ENCODE results near the gene GATA5.

GATA5 gene

GRCh38 chr20:62517168-62517567, 41.4 kb upstream of the GATA5 start:
- H3K36me3 ChIP-seq (ENCODE audit: control insufficient read depth in 1 of 2, insufficient read depth in 2 of 2, low read depth in 1 of 2, low read length in 2 of 2): no peaks in the 10 kb centered on the region
- no peak for DNase-seq
- WGBS: 83% methylated on average over 18 of the region's 18 CpGs

GRCh38 chr20:62516338-62516737, 40.5 kb upstream of the GATA5 start:
- Histone ChIP-seq H3K27me3 (ENCODE audit: control insufficient read depth in 1 of 2, insufficient read depth in 1 of 2, low read length in 2 of 2) (peaks cover 18 to 77% of the 10 kb centered on the region in 2 experiments), H3K79me1 (replicated peaks; ENCODE audit: low read length, poor library complexity, severe bottlenecking) (no peaks in the 10 kb centered on the region), H3K36me3 (ENCODE audit: control insufficient read depth in 1 of 2, insufficient read depth in 2 of 2, low read depth in 1 of 2, low read length in 2 of 2) (no peaks in the 10 kb centered on the region), H2AFZ (ENCODE audit: low read depth, low read length) (no peak overlapping the region), H4K91ac (ENCODE audit: low read length) (no peak overlapping the region), H2AK5ac (ENCODE audit: low read length, severe bottlenecking) (no peak overlapping the region), H2BK5ac (ENCODE audit: low read depth, low read length, poor library complexity, severe bottlenecking) (no peak overlapping the region), H3K4ac (ENCODE audit: low read depth in 1 of 2, low read length in 2 of 2) (no peak overlapping the region), H4K8ac (ENCODE audit: low read length) (no peak overlapping the region), H3K27ac (ENCODE audit: low read length, poor library complexity, severe bottlenecking) (no peak overlapping the region), H3K4me3 (ENCODE audit: insufficient read depth in 1 of 2, low read depth in 1 of 2, low read length in 2 of 2) (no peak overlapping the region), H3K4me1 (ENCODE audit: control insufficient read depth, insufficient read depth, low read depth, low read length) (peaks cover 2% of the 10 kb centered on the region), H2BK15ac (ENCODE audit: low read depth, poor library complexity, severe bottlenecking) (no peak overlapping the region), H3K14ac (ENCODE audit: low read length in 2 of 2) (no peak overlapping the region), H3K18ac (ENCODE audit: low read depth in 1 of 2, low read length in 2 of 2) (no peak overlapping the region), H3K9ac (ENCODE audit: low read length) (no peak overlapping the region), H3K4me2 (ENCODE audit: low read length, poor library complexity, severe bottlenecking) (no peak overlapping the region), H3K9me3 (ENCODE audit: control insufficient read depth, low read length) (no peaks in the 10 kb centered on the region), H2BK120ac (ENCODE audit: low read depth, low read length) (no peak overlapping the region), H3K23ac (ENCODE audit: low read length in 2 of 2) (no peak overlapping the region), H2BK12ac (ENCODE audit: low read length in 2 of 2) (no peak overlapping the region)
- 74% methylated on average over 13 of the region's 13 CpGs for WGBS
- no peak for DNase-seq

More at GRCh38 chr20:62517168-62517567, 41.4 kb upstream of the GATA5 start:
- no peak overlapping the region for H2BK120ac ChIP-seq (ENCODE audit: low read depth, low read length)
- H3K4me1 ChIP-seq (ENCODE audit: control insufficient read depth, insufficient read depth, low read depth, low read length): peaks cover 2% of the 10 kb centered on the region
- no peak overlapping the region for H3K18ac ChIP-seq (ENCODE audit: low read depth in 1 of 2, low read length in 2 of 2)
- no peak overlapping the region for H3K4ac ChIP-seq (ENCODE audit: low read depth in 1 of 2, low read length in 2 of 2)
- no peak overlapping the region for H2BK12ac ChIP-seq (ENCODE audit: low read length in 2 of 2)
- H2AK5ac ChIP-seq (ENCODE audit: low read length, severe bottlenecking): no peak overlapping the region
- no peak overlapping the region for H4K8ac ChIP-seq (ENCODE audit: low read length)
- H3K79me1 ChIP-seq (replicated peaks; ENCODE audit: low read length, poor library complexity, severe bottlenecking): no peaks in the 10 kb centered on the region
- H3K27ac ChIP-seq (ENCODE audit: low read length, poor library complexity, severe bottlenecking): no peak overlapping the region
- H3K4me2 ChIP-seq (ENCODE audit: low read length, poor library complexity, severe bottlenecking): no peak overlapping the region
- peaks cover 18 to 74% of the 10 kb centered on the region in 2 experiments for H3K27me3 ChIP-seq (ENCODE audit: control insufficient read depth in 1 of 2, insufficient read depth in 1 of 2, low read length in 2 of 2)
- H2AFZ ChIP-seq (ENCODE audit: low read depth, low read length): no peak overlapping the region
- no peak overlapping the region for H3K23ac ChIP-seq (ENCODE audit: low read length in 2 of 2)
- H3K4me3 ChIP-seq (ENCODE audit: insufficient read depth in 1 of 2, low read depth in 1 of 2, low read length in 2 of 2): no peak overlapping the region
- H3K14ac ChIP-seq (ENCODE audit: low read length in 2 of 2): no peak overlapping the region
- no peak overlapping the region for H3K9ac ChIP-seq (ENCODE audit: low read length)
- no peak overlapping the region for H2BK15ac ChIP-seq (ENCODE audit: low read depth, poor library complexity, severe bottlenecking)
- no peak overlapping the region for H2BK5ac ChIP-seq (ENCODE audit: low read depth, low read length, poor library complexity, severe bottlenecking)
- no peak overlapping the region for H4K91ac ChIP-seq (ENCODE audit: low read length)
- H3K9me3 ChIP-seq (ENCODE audit: control insufficient read depth, low read length): no peaks in the 10 kb centered on the region

GRCh38 chr20:62515826-62516225, 40.0 kb upstream of the GATA5 start:
- DNase-seq: no peak
- H2BK15ac ChIP-seq (ENCODE audit: low read depth, poor library complexity, severe bottlenecking): no peak overlapping the region
- no peak overlapping the region for H3K4me3 ChIP-seq (ENCODE audit: insufficient read depth in 1 of 2, low read depth in 1 of 2, low read length in 2 of 2)
- H3K9me3 ChIP-seq (ENCODE audit: control insufficient read depth, low read length): no peaks in the 10 kb centered on the region
- H3K27ac ChIP-seq (ENCODE audit: low read length, poor library complexity, severe bottlenecking): no peak overlapping the region
- H3K79me1 ChIP-seq (replicated peaks; ENCODE audit: low read length, poor library complexity, severe bottlenecking): no peaks in the 10 kb centered on the region
- whole genome bisulfite sequencing: 88% methylated on average over 12 of the region's 12 CpGs
- no peak overlapping the region for H2AFZ ChIP-seq (ENCODE audit: low read depth, low read length)
- no peak overlapping the region for H3K14ac ChIP-seq (ENCODE audit: low read length in 2 of 2)
- H3K27me3 ChIP-seq (ENCODE audit: control insufficient read depth in 1 of 2, insufficient read depth in 1 of 2, low read length in 2 of 2): peaks cover 18 to 78% of the 10 kb centered on the region in 2 experiments
- no peak overlapping the region for H4K8ac ChIP-seq (ENCODE audit: low read length)
- H3K4me2 ChIP-seq (ENCODE audit: low read length, poor library complexity, severe bottlenecking): no peak overlapping the region
- H2AK5ac ChIP-seq (ENCODE audit: low read length, severe bottlenecking): no peak overlapping the region
- H3K18ac ChIP-seq (ENCODE audit: low read depth in 1 of 2, low read length in 2 of 2): no peak overlapping the region
- no peak overlapping the region for H3K9ac ChIP-seq (ENCODE audit: low read length)
- H3K4ac ChIP-seq (ENCODE audit: low read depth in 1 of 2, low read length in 2 of 2): no peak overlapping the region
- no peak overlapping the region for H3K23ac ChIP-seq (ENCODE audit: low read length in 2 of 2)
- H2BK120ac ChIP-seq (ENCODE audit: low read depth, low read length): no peak overlapping the region
- H4K91ac ChIP-seq (ENCODE audit: low read length): no peak overlapping the region
- peaks cover 2% of the 10 kb centered on the region for H3K4me1 ChIP-seq (ENCODE audit: control insufficient read depth, insufficient read depth, low read depth, low read length)
- no peaks in the 10 kb centered on the region for H3K36me3 ChIP-seq (ENCODE audit: control insufficient read depth in 1 of 2, insufficient read depth in 2 of 2, low read depth in 1 of 2, low read length in 2 of 2)
- no peak overlapping the region for H2BK12ac ChIP-seq (ENCODE audit: low read length in 2 of 2)
- H2BK5ac ChIP-seq (ENCODE audit: low read depth, low read length, poor library complexity, severe bottlenecking): no peak overlapping the region

GRCh38 chr20:62515280-62515679, 39.5 kb upstream of the GATA5 start:
- H2BK120ac ChIP-seq (ENCODE audit: low read depth, low read length): no peak overlapping the region
- H3K18ac ChIP-seq (ENCODE audit: low read depth in 1 of 2, low read length in 2 of 2): no peak overlapping the region
- DNase-seq: no peak
- H3K14ac ChIP-seq (ENCODE audit: low read length in 2 of 2): no peak overlapping the region
- H3K27me3 ChIP-seq (ENCODE audit: control insufficient read depth in 1 of 2, insufficient read depth in 1 of 2, low read length in 2 of 2): peaks cover 18 to 79% of the 10 kb centered on the region in 2 experiments
- H3K36me3 ChIP-seq (ENCODE audit: control insufficient read depth in 1 of 2, insufficient read depth in 2 of 2, low read depth in 1 of 2, low read length in 2 of 2): no peaks in the 10 kb centered on the region
- H4K91ac ChIP-seq (ENCODE audit: low read length): no peak overlapping the region
- H3K4ac ChIP-seq (ENCODE audit: low read depth in 1 of 2, low read length in 2 of 2): no peak overlapping the region
- peaks cover 2% of the 10 kb centered on the region for H3K4me1 ChIP-seq (ENCODE audit: control insufficient read depth, insufficient read depth, low read depth, low read length)
- H2BK15ac ChIP-seq (ENCODE audit: low read depth, poor library complexity, severe bottlenecking): no peak overlapping the region
- 86% methylated on average over 16 of the region's 16 CpGs for WGBS
- H3K9ac ChIP-seq (ENCODE audit: low read length): no peak overlapping the region
- H3K4me3 ChIP-seq (ENCODE audit: insufficient read depth in 1 of 2, low read depth in 1 of 2, low read length in 2 of 2): no peak overlapping the region
- no peak overlapping the region for H3K23ac ChIP-seq (ENCODE audit: low read length in 2 of 2)
- no peak overlapping the region for H2BK5ac ChIP-seq (ENCODE audit: low read depth, low read length, poor library complexity, severe bottlenecking)
- H2AFZ ChIP-seq (ENCODE audit: low read depth, low read length): no peak overlapping the region
- no peak overlapping the region for H3K4me2 ChIP-seq (ENCODE audit: low read length, poor library complexity, severe bottlenecking)
- H4K8ac ChIP-seq (ENCODE audit: low read length): no peak overlapping the region
- no peak overlapping the region for H2BK12ac ChIP-seq (ENCODE audit: low read length in 2 of 2)
- no peak overlapping the region for H3K27ac ChIP-seq (ENCODE audit: low read length, poor library complexity, severe bottlenecking)
- H3K9me3 ChIP-seq (ENCODE audit: control insufficient read depth, low read length): no peaks in the 10 kb centered on the region
- H2AK5ac ChIP-seq (ENCODE audit: low read length, severe bottlenecking): no peak overlapping the region
- H3K79me1 ChIP-seq (replicated peaks; ENCODE audit: low read length, poor library complexity, severe bottlenecking): no peaks in the 10 kb centered on the region
